Fibroblast of lung (primary cell): Measurements from ENCODE around the gene FAM3B. TPM values are rescaled to one million over a fixed set of nuclear protein-coding genes. Genes with fewer than 3 reads are reported as not detected.

Experiments used
- DNase-seq, 2 donors: peaks; one replicate each; pipeline versions ENCODE4 v3.0.0 to v3.0.0-alpha.2; 2010; ENCODE audit warnings: low read depth in 2 of 2
- H2AFZ ChIP-seq: 2 replicates; pipeline ENCODE4 v1.5.1; 2012; ENCODE audit warnings: low read length, control low read depth, inconsistent platforms
- H3K27ac ChIP-seq: 2 replicates; pipeline ENCODE4 v1.5.1; 2011; ENCODE audit warnings: low read length, control low read depth; ENCODE audit not compliant: insufficient read depth
- H3K27me3 ChIP-seq: 2 replicates; pipeline ENCODE4 v1.5.1; 2011; ENCODE audit warnings: mild to moderate bottlenecking, low read length; ENCODE audit not compliant: control insufficient read depth, insufficient read depth
- H3K36me3 ChIP-seq: 2 replicates; pipeline ENCODE4 v1.5.1; 2011; ENCODE audit warnings: low read length; ENCODE audit not compliant: control insufficient read depth, insufficient read depth
- H3K4me1 ChIP-seq: 2 replicates; pipeline ENCODE4 v1.5.1; 2011; ENCODE audit warnings: low read length; ENCODE audit not compliant: control insufficient read depth, insufficient read depth; ENCODE audit errors: extremely low read depth
- H3K4me2 ChIP-seq: 2 replicates; pipeline ENCODE4 v1.5.1; 2011; ENCODE audit warnings: low read length, control low read depth; ENCODE audit not compliant: insufficient read depth; ENCODE audit errors: extremely low read depth
- H3K4me3 ChIP-seq, 4 experiments: fragments of 200-600 bp in 1 of 4; sonication (generic) in 1 of 4; replicated peaks in 1 of 4; 2 replicates each; pipeline ENCODE4 v1.5.1; 2011 to 2016; ENCODE audit warnings: low read length in 4 of 4, low read depth in 3 of 4, mild to moderate bottlenecking in 3 of 4, control low read depth in 2 of 4, inconsistent platforms in 1 of 4, mixed read lengths in 1 of 4; ENCODE audit not compliant: insufficient read depth in 1 of 4; ENCODE audit errors: control extremely low read depth in 1 of 4
- H3K79me2 ChIP-seq: 2 replicates; pipeline ENCODE4 v1.5.1; 2012; ENCODE audit warnings: mild to moderate bottlenecking, low read length, inconsistent platforms; ENCODE audit not compliant: control insufficient read depth, insufficient read depth
- H3K9ac ChIP-seq: 2 replicates; pipeline ENCODE4 v1.5.1; 2011; ENCODE audit warnings: mild to moderate bottlenecking, low read length, control low read depth; ENCODE audit not compliant: insufficient read depth
- H3K9me3 ChIP-seq: 2 replicates; pipeline ENCODE4 v1.5.1; 2012; ENCODE audit warnings: low read depth, low read length; ENCODE audit not compliant: control insufficient read depth, insufficient read depth
- H4K20me1 ChIP-seq: 2 replicates; pipeline ENCODE4 v1.5.1; 2011; ENCODE audit warnings: low read length; ENCODE audit not compliant: control insufficient read depth, insufficient read depth; ENCODE audit errors: extremely low read depth
- EZH2 ChIP-seq: IDR thresholded peaks from 2 replicates; pipeline ENCODE4 v1.5.1; 2012; ENCODE audit warnings: low read length, control low read depth, mild to moderate bottlenecking; ENCODE audit errors: missing control alignments
- polyA plus RNA-seq, 2 donors: library from polyadenylated mRNA; depleted of rRNA in 1 of 2; stranded (reverse) in 1 of 2; unstranded in 1 of 2; fragments of >200 nt; gene quantifications; 2 replicates each; pipeline ENCODE4 v1.2.1, GENCODE V29; 2011 to 2012; ENCODE audit warnings: missing spikeins in 1 of 2
- total RNA-seq: library from RNA; depleted of rRNA; stranded (reverse); fragments of >200 nt; gene quantifications from 2 replicates; pipeline ENCODE4 v1.2.1, GENCODE V29; 2014
- TF ChIP-seq, protein P1 (sequence below), 2 donors: IDR thresholded peaks in 1 of 2; conservative IDR thresholded peaks in 1 of 2; 1 replicate in 1 of 2; 2 replicates in 1 of 2; pipeline ENCODE4 v1.5.1; 2011 to 2012; ENCODE audit warnings: low read length in 2 of 2, control low read depth in 1 of 2, inconsistent platforms in 1 of 2, low read depth in 1 of 2, mild to moderate bottlenecking in 1 of 2

Gene FAM3B
- total and polyA plus RNA-seq, 2 donors (not counting 1 experiment from before 2014, with no cell fraction given) = not detected

DNA sequence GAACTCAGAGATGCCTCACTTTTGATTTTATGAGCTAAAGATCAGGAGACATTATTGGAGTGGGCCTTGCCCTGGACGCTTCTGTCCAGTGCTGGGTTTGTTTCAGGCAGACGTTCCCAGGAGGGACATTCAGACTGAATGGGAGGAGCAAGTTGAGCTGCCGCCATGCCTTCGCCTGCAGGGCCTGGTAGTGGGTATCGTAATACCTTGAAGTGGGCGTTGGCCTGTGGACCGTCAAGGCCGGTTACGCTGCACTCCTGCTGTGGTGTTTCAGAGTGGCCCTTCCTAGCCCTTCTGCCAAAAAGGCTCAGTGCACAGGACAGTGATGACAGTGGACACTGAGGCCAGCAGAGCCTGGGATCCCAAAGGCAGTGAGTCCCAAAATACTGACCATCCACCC, 1.6 kb downstream of the FAM3B start:
- H3K4me2 ChIP-seq = no peak overlapping the region
- H3K4me1 ChIP-seq = no peaks in the 10 kb centered on the region
- TF ChIP-seq, protein P1, sequence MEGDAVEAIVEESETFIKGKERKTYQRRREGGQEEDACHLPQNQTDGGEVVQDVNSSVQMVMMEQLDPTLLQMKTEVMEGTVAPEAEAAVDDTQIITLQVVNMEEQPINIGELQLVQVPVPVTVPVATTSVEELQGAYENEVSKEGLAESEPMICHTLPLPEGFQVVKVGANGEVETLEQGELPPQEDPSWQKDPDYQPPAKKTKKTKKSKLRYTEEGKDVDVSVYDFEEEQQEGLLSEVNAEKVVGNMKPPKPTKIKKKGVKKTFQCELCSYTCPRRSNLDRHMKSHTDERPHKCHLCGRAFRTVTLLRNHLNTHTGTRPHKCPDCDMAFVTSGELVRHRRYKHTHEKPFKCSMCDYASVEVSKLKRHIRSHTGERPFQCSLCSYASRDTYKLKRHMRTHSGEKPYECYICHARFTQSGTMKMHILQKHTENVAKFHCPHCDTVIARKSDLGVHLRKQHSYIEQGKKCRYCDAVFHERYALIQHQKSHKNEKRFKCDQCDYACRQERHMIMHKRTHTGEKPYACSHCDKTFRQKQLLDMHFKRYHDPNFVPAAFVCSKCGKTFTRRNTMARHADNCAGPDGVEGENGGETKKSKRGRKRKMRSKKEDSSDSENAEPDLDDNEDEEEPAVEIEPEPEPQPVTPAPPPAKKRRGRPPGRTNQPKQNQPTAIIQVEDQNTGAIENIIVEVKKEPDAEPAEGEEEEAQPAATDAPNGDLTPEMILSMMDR (conservative IDR thresholded peaks at IDR 0.05 in 1 of 2, IDR thresholded peaks at IDR 0.05 in 1 of 2; ENCODE audit: low read depth in 1 of 2, low read length in 2 of 2) = no peak
- no peak for TF ChIP-seq EZH2
- H3K9ac ChIP-seq = no peak overlapping the region
- H3K36me3 ChIP-seq = no peaks in the 10 kb centered on the region
- no peak overlapping the region for H3K4me3 ChIP-seq
- H3K27me3 ChIP-seq = peaks cover 9% of the 10 kb centered on the region
- no peaks in the 10 kb centered on the region for H4K20me1 ChIP-seq
- no peaks in the 10 kb centered on the region for H3K79me2 ChIP-seq
- no peak for DNase-seq
- H3K27ac ChIP-seq = no peak overlapping the region
- no peaks in the 10 kb centered on the region for H3K9me3 ChIP-seq
- no peak overlapping the region for H2AFZ ChIP-seq

GRCh38 chr21:41319273-41319672, 2.7 kb downstream of the FAM3B start:
- Histone ChIP-seq H3K79me2 (no peaks in the 10 kb centered on the region), H3K4me1 (no peaks in the 10 kb centered on the region), H3K27ac (no peak overlapping the region), H3K4me2 (no peak overlapping the region), H3K36me3 (no peaks in the 10 kb centered on the region), H3K9me3 (no peaks in the 10 kb centered on the region), H4K20me1 (no peaks in the 10 kb centered on the region), H2AFZ (no peak overlapping the region), H3K9ac (no peak overlapping the region), H3K4me3 (no peak overlapping the region), H3K27me3 (peaks cover 9% of the 10 kb centered on the region)
- TF ChIP-seq, protein P1 (conservative IDR thresholded peaks at IDR 0.05 in 1 of 2, IDR thresholded peaks at IDR 0.05 in 1 of 2; ENCODE audit: low read depth in 1 of 2, low read length in 2 of 2) = no peak
- TF ChIP-seq EZH2 = no peak
- no peak for DNase-seq

- Histone ChIP-seq H3K4me3 (no peak overlapping the region), H2AFZ (no peak overlapping the region), H3K36me3 (no peaks in the 10 kb centered on the region), H3K4me2 (no peak overlapping the region), H3K27ac (no peak overlapping the region), H3K9ac (no peak overlapping the region), H3K9me3 (no peaks in the 10 kb centered on the region), H4K20me1 (no peaks in the 10 kb centered on the region), H3K27me3 (peaks cover 9% of the 10 kb centered on the region), H3K79me2 (no peaks in the 10 kb centered on the region), H3K4me1 (no peaks in the 10 kb centered on the region)
- TF ChIP-seq, protein P1 (conservative IDR thresholded peaks at IDR 0.05 in 1 of 2, IDR thresholded peaks at IDR 0.05 in 1 of 2; ENCODE audit: low read depth in 1 of 2, low read length in 2 of 2) = no peak
- TF ChIP-seq EZH2 = no peak
- no peak for DNase-seq
Observed at GRCh38 chr21:41321211-41321907, 4.8 kb downstream of the FAM3B start.
